HG03432 (cell line): ENCODE measurements around the gene PGAP3.

Experiments
- ATAC-seq: cut with Tn5 transposase; IDR thresholded peaks from one replicate; pipeline ENCODE4 v1.9.1; 2021; ENCODE audit warnings: mild to moderate bottlenecking, moderate library complexity; ENCODE audit not compliant: unreplicated experiment

PGAP3 gene

DNA sequence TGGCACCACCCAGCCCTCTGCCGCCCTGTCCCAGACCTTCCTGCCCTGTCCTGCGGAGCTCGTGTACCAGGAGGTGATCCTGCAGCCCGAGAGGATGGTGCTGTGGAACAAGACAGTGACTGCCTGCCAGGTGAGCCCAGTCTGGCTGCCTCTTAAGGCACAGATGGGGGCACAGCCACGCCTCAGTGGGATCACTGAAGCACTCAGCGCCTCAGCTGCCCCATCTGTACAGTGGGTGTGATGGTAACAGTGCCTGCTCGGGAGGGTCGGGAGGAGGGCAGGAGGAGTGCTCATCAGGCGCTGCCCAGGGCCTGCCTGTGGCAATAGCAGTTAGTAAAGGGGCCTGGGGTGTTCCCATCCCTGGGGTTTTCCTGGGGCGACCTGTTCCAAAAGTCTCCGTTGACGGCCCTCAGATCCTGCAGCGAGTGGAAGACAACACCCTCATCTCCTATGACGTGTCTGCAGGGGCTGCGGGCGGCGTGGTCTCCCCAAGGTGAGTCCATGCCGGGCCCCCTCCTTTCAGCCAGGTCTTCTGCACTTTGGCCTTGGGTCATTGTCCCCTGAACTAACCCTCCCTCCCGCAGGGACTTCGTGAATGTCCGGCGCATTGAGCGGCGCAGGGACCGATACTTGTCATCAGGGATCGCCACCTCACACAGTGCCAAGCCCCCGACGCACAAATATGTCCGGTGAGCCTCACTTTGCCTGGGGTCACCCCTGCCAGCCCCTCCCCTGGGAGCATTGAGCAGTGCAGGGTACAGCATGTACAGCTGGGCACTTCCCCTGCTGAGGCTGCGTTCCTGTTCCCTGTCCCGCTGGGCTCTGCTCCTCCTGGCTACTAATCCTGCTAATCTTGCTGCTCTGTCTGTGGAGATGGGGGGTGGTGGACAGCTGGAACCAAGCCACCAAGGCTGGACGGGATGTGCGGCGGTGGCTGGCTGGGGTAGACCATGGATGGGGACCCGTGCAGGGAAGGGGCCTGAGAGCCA lies 27.2 kb downstream of the PGAP3 start:
- no peak for ATAC-seq

DNA sequence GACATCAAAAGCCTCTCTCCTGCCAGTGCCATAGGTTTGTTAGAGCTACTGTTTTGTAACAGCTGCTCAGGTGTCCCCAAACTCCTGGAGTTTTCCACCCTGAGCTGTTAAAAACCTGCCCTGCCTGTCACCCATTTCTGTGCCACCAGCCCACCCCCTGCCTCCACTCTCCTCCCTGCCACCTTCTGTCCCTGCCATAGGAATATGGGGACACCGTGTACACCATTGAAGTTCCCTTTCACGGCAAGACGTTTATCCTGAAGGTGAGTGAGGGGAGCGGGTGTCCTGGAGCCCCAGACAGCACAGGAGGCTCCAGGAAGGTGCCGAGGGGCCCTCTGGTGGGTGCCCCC lies 27.9 kb downstream of the PGAP3 start:
- no peak for ATAC-seq

- ATAC-seq: no peak
Observed at GRCh38 chr17:39659279-39660010, 28.4 kb downstream of the PGAP3 start.

DNA sequence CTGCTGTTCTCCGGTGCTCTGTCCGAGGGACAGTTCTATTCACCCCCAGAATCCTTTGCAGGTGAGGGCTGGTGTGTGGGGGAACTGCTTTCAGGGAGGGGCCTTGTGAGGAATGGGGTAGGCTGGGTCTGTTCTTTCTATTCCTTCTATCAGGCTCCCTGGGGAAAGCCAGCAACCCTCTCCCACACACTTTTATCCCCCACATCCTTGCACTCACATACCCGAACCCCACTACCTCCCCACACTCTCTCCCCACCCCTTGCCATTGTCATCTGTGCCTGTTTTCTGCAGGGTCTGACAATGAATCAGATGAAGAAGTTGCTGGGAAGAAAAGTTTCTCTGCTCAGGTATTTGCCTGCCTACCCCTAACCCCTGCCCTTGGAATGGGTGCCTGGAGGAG lies 29.1 kb downstream of the PGAP3 start:
- ATAC-seq: no peak

GRCh38 chr17:39658346-39658745 lies 29.5 kb downstream of the PGAP3 start:
- no peak for ATAC-seq

DNA sequence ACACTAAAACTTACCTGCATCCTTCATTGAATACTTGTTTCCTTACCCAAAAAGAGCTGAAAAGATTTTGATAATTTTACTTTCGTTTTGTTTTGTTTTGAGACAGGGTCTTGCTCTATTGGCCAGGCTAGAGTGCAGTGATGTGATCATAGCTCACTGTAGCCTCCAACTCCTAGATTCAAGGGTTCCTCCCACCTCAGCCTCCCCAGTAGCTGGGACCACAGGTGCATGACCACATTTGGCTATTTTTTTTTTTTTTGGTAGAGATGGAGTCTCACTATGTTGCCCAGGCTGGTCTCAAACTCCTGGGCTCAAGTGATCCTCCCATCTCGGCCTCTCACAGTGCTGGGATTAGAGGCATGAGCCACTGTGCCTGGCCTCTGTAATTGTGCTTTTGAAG lies 32.8 kb downstream of the PGAP3 start:
- ATAC-seq: no peak

- ATAC-seq: no peak
Observed at GRCh38 chr17:39653662-39654331, 34.1 kb downstream of the PGAP3 start.

DNA sequence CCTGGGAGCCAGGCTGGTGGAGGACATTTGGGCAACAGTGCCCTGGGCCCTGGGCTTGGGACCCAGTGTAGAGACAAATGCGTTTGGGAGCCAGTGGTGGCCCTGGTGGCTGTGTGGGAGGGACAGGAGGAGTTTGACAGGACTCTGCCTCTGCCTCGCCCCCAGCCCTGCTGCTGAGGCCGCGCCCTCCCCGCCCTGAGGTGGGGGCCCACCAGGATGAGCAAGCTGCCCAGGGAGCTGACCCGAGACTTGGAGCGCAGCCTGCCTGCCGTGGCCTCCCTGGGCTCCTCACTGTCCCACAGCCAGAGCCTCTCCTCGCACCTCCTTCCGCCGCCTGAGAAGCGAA lies 34.6 kb downstream of the PGAP3 start:
- ATAC-seq: no peak

- ATAC-seq: no peak
Observed at GRCh38 chr17:39652587-39653315, 35.1 kb downstream of the PGAP3 start.

GRCh38 chr17:39651923-39652586 lies 35.8 kb downstream of the PGAP3 start:
- no peak for ATAC-seq

GRCh38 chr17:39650121-39650579 lies 37.7 kb downstream of the PGAP3 start:
- ATAC-seq: no peak

GRCh38 chr17:39648616-39649366 lies 39.1 kb downstream of the PGAP3 start:
- no peak for ATAC-seq

GRCh38 chr17:39647256-39647655 lies 40.6 kb downstream of the PGAP3 start:
- ATAC-seq: no peak

- no peak for ATAC-seq
Observed at GRCh38 chr17:39643271-39643670, 44.6 kb downstream of the PGAP3 start.

GRCh38 chr17:39642291-39643074 lies 45.4 kb downstream of the PGAP3 start:
- no peak for ATAC-seq

DNA sequence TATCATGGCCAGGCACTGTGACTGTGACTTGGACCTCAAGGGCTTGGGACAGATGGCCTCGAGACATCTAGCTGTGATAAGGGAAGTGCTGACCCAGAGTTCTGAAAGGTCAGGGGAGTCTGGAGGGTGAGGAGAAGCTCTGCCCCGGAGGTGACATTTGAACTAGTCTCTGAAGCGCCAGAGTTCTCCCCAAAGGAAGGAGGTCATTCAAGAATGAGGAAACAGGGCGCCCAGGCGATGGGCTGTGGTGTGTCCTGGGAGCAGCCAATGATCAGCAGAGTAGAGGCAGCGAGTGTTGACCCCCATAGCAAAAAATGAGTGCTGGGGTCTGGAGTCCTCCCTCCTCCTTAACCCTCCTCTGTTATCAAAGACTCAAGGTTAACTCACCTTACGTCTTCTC lies 46.0 kb downstream of the PGAP3 start:
- ATAC-seq: no peak

- ATAC-seq: no peak
Observed at GRCh38 chr17:39641097-39641496, 46.8 kb downstream of the PGAP3 start.

- no peak for ATAC-seq
Observed at GRCh38 chr17:39640591-39641031, 47.2 kb downstream of the PGAP3 start.
